HG02678 (cell line): ENCODE measurements around the gene LGR4.

Source experiments
- ATAC-seq: cut with Tn5 transposase; IDR thresholded peaks from one replicate; pipeline ENCODE4 v1.9.1; 2021; ENCODE audit warnings: mild to moderate bottlenecking, moderate library complexity; ENCODE audit not compliant: unreplicated experiment

The LGR4 gene

DNA sequence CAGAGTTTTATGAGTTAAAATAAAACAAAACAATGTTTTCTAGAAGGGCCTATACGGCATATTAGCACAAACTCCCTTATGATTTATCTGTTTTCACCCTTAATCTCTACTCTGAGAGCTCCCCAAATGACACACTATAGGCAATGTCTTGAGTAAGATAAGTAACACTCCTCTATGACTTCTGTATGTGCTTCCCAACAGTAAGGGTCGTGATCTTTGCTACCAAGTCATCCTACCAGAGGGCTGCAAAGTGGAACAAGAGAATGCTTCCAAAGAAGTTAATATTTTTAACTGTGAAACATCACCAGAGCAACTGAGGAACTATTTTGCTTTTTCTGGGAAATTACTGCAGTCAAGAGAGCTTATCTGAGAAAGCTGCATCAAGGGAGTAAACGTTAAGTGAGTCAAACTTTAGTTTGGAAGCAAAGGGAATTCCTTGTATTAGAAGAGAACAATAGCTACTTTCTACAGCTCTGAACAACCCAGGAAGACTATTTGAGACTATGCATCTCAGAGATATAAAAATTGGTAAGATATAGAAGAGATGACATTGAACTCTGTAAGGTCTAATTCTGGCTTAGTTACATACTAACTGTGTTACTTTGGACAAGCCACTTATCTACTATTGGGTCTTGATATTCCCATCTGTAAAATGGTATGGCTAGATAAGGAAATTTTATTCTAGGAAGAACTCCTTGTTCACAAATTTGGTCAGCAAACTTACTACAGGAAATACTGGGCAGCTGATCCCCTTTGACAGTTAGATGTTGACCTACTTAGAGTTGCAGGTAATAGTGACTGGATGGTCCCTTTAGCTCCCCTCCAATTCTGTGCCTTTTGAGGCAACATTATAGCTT lies 65.9 kb downstream of the LGR4 start:
- ATAC-seq = no peak

DNA sequence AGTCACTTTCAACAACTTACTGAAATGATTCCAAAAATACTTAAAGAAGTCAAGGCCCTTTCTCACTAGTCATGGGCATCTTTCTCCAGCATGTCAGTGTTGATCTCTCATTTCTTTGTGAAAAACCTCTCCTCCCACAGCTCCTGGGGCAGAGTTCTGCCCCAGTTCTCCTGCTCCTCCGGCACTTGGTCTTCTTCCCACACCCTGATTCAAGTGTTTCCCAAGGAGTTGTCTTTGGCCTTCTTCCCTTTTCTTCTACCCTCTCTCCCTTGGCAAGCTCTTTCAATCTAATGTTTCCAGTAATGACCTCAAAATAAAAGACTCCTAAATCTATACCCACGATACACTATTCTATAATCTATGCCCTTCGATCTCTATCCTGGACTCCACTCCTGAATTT lies 67.5 kb downstream of the LGR4 start:
- ATAC-seq = no peak

DNA sequence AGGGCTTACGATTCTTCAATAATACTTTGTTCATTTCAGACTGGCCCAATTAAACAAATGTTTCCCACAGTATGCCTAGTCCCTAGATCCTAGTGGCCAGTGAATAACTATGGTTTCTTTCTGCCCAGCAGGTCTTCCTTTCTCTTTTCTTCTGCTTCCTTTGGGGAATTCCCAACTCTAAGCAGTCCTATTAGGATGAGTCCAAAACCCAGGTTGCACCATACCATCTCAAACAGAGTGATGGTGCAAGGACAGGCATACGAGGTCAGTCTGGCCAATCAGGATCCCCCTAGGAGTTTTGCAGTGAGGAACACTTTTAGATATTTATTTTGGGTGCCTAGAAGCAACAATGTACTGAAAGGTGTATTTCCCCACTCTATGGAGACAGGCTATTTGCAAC lies 68.2 kb downstream of the LGR4 start:
- no peak for ATAC-seq

DNA sequence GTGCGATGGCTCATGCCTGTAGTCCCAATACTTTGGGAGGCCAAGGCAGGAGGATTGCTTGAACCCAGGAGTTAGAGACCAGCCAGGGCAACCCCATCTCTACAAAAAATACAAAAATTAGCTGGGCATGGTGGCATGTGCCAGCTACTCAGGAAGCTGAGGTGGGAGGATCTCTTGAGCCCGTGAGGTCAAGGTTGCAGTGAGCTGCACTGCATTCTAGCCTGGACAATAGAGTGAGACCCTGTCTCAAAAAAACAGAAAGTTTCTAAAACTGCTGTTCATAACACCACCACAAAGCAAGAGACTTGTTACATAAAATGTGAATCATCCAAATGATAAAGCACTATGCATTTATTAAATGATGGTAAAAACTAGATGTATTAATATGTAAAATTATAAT lies 69.4 kb downstream of the LGR4 start:
- no peak for ATAC-seq

DNA sequence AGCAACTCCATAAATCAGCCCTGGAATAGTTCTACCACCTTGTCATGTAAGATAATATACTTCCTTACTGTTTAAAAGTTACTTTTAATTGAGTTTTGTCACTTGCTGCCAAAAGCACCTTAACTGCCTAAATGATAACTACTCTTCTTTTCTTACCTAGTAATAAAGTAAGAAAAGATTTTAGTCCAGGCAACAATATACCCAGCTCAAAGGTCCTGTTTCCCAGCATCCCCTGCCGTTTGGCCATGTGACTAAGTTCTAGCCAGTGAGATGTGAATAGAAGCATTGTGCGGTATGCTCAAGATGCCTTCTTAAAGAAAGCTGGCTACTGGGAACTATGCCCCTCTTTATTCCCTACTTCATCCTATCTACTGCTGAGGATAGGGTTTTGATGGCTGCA lies 70.1 kb downstream of the LGR4 start:
- no peak for ATAC-seq

DNA sequence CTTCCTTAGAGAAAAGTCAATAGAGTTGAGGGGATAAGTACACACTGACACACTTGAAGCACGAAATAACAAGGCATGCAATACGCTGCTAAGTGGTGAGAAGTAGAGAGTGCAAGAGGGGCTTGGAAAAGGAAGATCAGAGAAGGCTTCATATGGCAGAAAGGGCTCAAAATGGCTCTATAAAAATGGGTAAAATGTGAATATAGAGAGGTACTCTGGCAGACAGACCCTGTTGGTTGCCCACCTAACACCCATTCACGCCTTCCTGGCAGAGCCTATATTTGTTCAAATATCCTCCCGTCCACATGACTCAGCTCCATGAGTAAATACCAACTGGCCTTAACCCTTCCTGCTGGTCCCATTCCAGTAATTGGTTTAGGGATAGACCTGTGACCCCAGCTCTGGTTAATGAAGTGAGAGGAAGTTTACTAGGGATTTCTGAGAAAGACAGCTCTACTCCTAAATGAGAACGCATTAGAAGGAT lies 70.7 kb downstream of the LGR4 start:
- no peak for ATAC-seq

DNA sequence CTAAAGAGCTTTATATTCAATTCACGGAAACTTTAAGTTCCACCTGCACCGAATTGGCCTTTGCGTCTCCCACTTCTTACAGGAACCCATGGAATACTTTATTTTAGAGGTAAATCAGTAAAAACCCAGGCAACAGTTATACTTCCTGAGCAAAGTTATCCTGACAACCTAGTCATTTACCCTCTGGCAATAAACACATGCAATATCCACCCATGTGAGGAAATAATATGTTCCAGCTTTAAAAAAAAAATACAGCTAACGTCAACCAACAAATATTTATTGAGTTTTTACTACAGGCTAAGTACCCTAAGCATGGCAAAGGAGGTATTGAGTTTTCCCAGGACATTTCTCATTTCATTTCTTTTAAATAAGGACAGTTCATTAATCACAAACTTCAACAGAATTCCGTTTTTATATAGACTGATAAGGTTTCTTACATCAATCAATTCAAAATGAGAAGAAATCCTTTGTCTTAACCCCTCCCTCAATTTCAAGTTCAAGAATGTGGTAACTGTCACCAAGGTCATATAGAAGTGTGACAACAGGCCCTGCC lies 71.2 kb downstream of the LGR4 start:
- ATAC-seq = no peak

DNA sequence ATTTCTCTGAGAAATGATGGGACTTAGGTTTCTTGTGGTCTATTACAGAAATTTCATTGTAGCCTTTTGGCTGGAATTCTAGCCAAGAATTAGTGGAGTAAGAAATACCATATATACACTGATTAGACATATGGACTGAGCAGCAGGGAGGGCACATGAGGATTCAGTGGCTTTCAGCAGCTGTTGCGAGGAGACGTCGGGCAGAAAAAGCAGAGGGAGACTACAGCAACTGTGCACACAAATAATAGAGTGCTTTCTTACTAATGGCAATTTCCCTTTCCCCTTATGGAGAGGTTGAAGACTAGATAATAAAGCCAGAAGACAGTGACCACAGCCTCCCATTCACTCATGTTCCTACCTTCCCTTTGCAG lies 74.2 kb downstream of the LGR4 start:
- ATAC-seq = no peak

DNA sequence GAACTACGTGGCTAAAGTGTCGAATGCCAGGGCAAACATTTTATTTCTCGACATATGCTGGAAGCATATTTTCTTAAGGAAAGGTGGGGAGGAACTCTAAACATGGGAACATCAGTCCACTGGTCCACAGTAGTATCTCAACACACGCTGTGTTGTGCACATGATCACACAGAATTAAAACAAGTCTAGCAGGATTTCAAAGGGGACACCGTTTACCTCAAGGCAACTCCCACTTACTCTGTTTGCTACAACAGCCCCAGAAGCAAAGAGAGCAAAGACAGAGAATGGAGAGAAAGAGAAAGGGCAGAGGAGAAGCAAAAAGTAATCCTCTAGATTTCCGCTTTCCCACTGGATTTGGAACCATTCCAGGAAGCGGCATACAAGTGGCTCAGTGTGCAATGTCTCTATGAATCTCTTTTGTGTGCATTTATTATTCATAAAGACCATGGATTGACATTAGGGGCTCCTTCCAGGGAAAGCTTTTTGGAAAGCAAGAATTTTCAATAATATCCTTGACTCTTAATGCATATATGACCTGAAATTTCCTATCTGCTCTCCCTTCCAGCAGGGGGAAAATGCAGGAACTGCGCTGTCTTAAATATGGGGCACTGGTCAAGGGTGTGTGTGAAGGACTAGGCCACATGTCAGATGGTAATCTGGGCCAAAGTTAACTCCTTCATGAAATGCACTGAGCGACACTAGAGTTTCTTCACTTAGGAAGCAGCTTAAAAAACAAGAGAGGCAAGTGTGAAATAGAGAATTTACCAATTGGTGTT lies 74.8 kb downstream of the LGR4 start:
- no peak for ATAC-seq

DNA sequence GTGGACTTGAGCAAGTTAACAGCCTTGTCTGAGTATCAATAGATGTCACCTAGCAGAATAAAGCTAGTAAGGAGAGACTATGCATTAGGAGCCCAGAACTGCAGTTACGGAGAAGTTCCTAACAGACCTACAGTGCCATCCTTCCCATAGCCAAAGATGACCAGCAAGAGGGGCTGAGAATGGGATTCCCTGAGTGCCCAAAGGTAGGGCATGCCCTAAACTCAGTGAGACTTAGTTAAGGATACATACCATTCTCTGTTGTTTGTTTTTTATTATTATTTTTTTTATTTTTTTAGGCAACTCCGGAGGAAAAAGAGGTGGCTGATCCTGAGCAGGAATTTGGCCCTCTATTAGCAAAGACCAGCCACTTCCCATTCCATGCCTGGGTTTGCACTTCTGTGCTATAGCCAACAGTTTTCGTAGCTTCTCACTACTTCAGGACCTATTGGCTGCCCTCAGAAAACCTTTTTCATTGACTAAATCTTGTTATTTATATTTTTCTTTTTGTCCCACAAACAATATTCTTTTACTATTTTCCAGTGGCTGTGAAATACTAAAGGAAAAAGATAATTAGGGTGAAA lies 76.2 kb downstream of the LGR4 start:
- no peak for ATAC-seq

DNA sequence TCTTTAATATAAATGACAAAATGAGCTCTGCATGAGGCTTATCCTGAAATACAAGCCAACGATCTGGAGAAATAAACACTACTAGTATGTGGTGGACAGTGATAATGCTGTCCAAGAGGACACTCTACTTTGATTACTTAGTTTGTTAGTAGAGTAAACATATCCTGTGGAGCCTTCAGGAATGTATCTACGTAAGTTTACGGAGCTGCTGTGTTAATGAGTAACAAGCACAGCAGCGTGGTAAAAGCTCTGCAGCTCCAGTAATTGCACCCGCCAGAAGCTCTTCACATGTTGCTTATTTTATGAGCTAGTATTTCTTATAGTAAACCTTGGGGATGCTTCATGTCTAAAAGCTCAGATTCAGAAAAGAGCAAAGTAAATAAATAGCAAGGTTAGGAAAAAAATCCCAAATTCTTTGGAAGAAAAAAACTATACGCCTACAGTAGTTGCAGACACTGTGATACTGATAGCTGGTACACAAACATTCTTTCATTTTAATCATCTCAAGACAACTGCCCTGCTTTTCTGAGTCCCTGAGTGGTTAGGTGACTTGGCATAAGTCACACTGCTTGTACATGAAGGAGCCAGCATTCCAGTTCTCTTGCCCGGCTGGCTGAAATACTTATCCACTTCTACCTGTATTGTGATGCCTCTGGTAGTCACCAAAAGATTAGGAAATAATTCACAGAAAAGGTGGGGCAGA lies 76.9 kb downstream of the LGR4 start:
- no peak for ATAC-seq

DNA sequence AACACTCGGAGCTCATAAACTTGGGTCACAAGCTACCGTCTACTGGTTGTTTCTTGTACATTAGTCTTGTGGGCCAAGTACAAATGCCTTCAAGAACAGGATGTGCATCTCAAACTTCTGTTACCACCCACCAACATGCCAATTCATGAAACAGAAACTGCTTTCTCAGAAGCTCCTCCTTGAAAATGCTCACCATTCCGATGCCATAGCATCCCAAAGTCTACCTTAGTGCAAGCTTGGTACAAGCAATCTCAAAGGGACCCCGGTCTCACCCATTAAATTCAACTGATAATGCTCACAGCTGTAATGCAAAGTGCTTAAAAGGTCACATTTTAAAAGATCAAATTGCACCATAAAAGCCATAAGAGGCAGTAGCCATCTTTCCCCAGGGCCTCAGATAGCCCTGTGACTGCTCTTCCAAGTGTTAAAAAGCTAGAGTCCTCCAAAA lies 77.8 kb downstream of the LGR4 start:
- ATAC-seq = no peak

DNA sequence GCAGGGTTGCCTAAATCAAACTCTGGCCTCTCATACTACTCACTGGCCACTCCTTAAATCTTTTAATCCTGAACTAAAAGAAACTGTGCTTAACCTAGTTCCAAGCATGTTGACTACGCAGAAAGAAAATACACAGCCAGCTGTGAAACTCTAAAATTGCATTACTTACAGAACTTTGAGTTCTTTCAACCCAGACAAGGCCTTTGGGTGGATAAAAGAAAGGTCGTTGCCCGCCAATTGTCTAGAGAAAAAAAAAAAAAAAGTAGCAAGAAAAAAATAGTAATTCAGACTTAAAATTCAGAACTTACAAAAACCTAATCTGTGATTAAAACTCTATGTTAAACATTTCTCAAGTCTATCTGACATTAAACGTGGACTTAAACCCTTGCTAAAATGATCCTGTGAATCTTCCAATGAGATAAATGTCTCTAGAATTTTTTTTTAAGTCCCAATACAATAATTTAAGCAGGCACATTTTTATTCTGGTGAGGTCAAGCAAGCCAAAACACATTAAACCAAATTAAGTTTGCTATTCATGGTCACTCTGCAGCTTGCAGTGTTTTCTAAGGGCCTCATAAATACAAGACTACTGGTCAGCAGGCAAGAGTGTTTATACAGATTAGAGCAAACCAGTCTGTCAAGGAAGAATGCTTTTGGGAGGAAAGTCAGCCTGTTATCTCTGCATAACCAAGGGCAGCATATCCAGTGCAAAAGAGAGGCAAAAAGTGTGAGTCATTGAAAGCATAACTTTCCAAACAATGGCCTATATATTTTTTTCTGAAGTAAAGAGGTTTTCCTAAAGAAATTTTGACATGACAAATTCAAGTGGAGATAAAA lies 80.1 kb downstream of the LGR4 start:
- no peak for ATAC-seq

DNA sequence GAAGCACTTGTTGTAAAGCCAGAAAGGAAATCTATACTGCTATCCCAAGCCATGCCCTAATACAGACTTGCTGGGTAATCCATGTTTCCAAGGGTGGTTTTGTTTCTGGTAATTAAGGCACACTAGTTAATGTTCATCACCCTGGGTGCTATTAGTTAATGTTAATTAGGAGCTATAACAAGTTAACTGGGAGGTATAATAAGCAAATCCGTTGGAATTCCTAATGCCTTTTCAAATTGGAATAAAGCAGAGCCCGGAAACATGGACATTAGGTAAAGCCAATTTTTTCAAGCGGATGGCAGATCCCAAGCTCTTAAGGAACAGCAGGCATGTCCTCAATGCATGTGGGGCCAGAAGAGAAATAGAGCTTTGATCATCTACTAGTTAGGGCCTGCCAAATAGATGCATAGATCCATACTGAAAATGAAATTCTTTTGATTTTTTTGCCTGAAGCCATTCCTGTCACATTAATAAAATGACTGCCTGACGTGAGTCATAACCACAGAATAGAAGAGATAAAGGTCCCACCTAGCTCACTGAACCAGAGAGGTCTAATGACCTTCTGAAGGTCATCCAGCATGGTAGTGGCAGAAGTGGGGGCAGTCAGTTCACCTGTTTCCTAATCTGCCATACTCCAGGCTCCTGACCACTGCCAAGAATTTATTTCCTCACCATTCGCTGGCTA lies 81.1 kb downstream of the LGR4 start:
- ATAC-seq = no peak

DNA sequence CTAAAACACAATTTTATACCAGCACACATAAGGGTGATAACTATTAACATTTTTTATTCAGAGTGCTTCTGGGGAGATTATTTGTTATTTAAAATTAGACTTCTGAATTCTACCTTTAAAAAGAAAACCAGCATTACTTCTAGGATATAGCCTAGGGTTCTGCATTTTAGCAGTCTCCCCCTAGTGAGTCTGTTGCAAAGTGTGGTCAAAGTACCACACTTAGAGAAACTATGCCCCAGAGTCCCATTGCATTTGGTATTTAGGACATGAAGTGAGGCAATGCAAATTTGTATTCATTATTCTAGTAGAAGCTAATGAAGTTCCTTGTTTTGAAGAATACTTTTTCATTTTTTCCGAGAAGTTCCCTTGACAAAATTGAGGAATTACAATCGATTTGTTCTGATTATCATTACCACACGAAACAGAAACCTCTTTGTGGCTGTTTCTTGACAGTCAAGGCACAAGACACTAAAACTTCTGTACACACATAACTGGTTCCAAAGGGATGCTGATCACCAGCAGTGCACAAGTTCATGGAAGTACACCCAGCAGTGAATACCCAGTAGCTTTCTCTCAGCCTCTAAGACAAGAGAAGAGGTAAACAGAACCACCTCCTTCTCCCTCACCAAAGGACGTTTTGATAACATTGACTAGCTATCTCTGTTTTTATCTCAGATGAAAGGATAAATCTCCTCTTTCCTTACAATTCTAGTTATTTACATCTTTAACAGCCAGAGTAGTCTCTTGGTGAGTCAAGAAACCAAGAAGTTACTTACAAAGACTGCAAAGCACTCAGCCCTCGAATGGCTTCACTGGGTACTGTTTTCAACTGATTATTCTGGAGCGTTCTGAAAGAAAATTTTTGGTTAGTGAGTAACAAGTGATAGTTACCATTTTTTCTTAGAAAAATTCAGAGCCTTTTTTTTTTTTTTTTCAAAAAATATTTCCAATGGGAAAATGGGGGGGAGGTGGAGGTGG lies 82.0 kb downstream of the LGR4 start:
- ATAC-seq = no peak

DNA sequence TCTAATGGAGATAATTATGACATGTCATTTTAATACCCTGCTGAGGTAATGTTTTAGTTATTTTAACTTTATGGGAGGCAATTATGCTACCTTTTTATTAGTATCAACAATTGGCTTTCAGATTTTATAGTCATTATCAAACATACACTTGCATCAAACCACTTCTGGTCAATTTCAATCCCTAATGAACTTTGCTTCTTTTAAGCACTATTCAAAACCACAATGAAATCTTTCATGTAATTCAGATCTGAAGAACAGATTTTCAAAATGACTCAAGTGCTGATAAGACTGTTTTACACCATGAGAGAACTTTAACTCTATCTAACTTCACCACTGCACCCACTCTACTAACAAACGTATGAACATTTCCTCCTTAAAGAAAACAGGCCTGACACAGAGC lies 83.7 kb downstream of the LGR4 start:
- ATAC-seq = no peak

DNA sequence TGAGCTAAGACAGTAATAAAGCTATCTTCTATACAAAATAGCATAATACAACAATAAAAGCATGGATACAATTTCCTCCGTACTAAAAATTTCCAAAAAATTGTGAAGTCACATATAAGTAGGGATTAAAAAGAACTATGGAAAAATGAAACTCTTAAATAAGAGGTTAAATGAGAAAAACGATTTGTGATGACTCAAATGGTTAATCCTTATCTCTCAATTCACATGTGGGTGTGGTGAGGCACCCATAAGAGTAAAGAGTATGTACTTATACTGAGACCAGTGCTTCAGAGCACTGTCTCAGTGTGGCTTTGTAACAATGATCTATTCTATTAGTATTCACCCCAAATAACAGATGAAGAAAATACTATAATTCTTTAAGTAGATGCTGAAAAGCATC lies 84.6 kb downstream of the LGR4 start:
- ATAC-seq = no peak

DNA sequence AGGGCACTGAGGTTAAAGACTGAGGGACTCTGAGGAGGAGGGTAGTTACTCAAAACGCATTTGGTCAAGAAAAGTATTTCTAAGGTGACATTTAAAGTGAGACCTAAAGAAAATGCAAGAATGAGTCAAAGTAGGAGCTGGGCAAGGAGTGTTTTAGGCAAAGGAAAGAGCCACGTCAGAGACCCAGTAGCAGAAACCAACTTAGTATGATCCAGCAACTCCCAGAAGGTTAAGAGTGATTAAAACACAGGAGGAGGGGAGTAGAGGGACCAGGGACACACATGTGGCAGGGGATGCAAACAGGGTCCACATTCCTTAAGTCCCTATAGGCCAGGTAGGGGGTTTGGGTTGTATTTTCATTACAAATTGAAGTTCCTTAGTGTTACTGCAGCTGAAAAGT lies 85.2 kb downstream of the LGR4 start:
- no peak for ATAC-seq
